ENCODE results near the gene TASP1. TPM values are rescaled to one million over a fixed set of nuclear protein-coding genes. Genes with fewer than 3 reads are reported as not detected.

Gene TASP1
- polyA plus RNA-seq, 1 donor from 2014 or later = 20.2 TPM

GRCh38 chr20:13402986-13403385 lies 235.7 kb downstream of the TASP1 start:
- no peak overlapping the region for H3K27ac ChIP-seq (ENCODE audit: low read length)
- no peak overlapping the region for H3K9ac ChIP-seq (ENCODE audit: low read length)
- no peaks in the 10 kb centered on the region for H3F3A ChIP-seq (ENCODE audit: insufficient read depth, low read length, poor library complexity, severe bottlenecking)
- no peak overlapping the region for H2AFZ ChIP-seq (ENCODE audit: low read depth, low read length)
- H3K36me3 ChIP-seq (ENCODE audit: insufficient read depth, low read length) = no peaks in the 10 kb centered on the region
- no peaks in the 10 kb centered on the region for H3K27me3 ChIP-seq (ENCODE audit: insufficient read depth, low read depth, low read length)
- no peak overlapping the region for H3K4me3 ChIP-seq (ENCODE audit: low read length)
- H3K4me2 ChIP-seq (ENCODE audit: low read length) = no peak overlapping the region
- TF ChIP-seq REST (IDR thresholded peaks at IDR 0.05; ENCODE audit: borderline replicate concordance) (no peak), MXI1 (conservative IDR thresholded peaks at IDR 0.05; ENCODE audit: poor library complexity, severe bottlenecking) (no peak), SMC3 (conservative IDR thresholded peaks at IDR 0.05; ENCODE audit: poor library complexity) (no peak), RAD21 (conservative IDR thresholded peaks at IDR 0.05) (no peak), EZH2 (IDR thresholded peaks at IDR 0.05; ENCODE audit: borderline replicate concordance, insufficient read depth, low read length, poor library complexity, severe bottlenecking) (no peak), TAF1 (IDR thresholded peaks at IDR 0.05; ENCODE audit: low read depth) (no peak), POLR2AphosphoS5 (IDR thresholded peaks at IDR 0.05) (no peak), EP300 (conservative IDR thresholded peaks at IDR 0.05; ENCODE audit: poor library complexity, severe bottlenecking) (no peak)
- TF ChIP-seq, protein P1, sequence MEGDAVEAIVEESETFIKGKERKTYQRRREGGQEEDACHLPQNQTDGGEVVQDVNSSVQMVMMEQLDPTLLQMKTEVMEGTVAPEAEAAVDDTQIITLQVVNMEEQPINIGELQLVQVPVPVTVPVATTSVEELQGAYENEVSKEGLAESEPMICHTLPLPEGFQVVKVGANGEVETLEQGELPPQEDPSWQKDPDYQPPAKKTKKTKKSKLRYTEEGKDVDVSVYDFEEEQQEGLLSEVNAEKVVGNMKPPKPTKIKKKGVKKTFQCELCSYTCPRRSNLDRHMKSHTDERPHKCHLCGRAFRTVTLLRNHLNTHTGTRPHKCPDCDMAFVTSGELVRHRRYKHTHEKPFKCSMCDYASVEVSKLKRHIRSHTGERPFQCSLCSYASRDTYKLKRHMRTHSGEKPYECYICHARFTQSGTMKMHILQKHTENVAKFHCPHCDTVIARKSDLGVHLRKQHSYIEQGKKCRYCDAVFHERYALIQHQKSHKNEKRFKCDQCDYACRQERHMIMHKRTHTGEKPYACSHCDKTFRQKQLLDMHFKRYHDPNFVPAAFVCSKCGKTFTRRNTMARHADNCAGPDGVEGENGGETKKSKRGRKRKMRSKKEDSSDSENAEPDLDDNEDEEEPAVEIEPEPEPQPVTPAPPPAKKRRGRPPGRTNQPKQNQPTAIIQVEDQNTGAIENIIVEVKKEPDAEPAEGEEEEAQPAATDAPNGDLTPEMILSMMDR (IDR thresholded peaks at IDR 0.05; ENCODE audit: poor library complexity, severe bottlenecking) = no peak
- H3K9me3 ChIP-seq (ENCODE audit: low read length) = no peaks in the 10 kb centered on the region
- no peaks in the 10 kb centered on the region for H4K20me1 ChIP-seq (ENCODE audit: insufficient read depth)
- no peaks in the 10 kb centered on the region for H3K79me2 ChIP-seq (replicated peaks; ENCODE audit: insufficient read depth, low read length)
- H3K9me2 ChIP-seq (ENCODE audit: insufficient read depth, low read length) = no peaks in the 10 kb centered on the region

- no peaks in the 10 kb centered on the region for H3F3A ChIP-seq (ENCODE audit: insufficient read depth, low read length, poor library complexity, severe bottlenecking)
- no peaks in the 10 kb centered on the region for H4K20me1 ChIP-seq (ENCODE audit: insufficient read depth)
- H3K79me2 ChIP-seq (replicated peaks; ENCODE audit: insufficient read depth, low read length) = no peaks in the 10 kb centered on the region
- no peak overlapping the region for H3K4me3 ChIP-seq (ENCODE audit: low read length)
- H3K9me3 ChIP-seq (ENCODE audit: low read length) = no peaks in the 10 kb centered on the region
- H3K4me2 ChIP-seq (ENCODE audit: low read length) = no peak overlapping the region
- H3K9me2 ChIP-seq (ENCODE audit: insufficient read depth, low read length) = no peaks in the 10 kb centered on the region
- H3K27ac ChIP-seq (ENCODE audit: low read length) = no peak overlapping the region
- H3K36me3 ChIP-seq (ENCODE audit: insufficient read depth, low read length) = no peaks in the 10 kb centered on the region
- no peak for TF ChIP-seq TAF1 (IDR thresholded peaks at IDR 0.05; ENCODE audit: low read depth)
- no peak for TF ChIP-seq REST (IDR thresholded peaks at IDR 0.05; ENCODE audit: borderline replicate concordance)
- TF ChIP-seq, protein P1 (IDR thresholded peaks at IDR 0.05; ENCODE audit: poor library complexity, severe bottlenecking) = no peak
- no peak for TF ChIP-seq SMC3 (conservative IDR thresholded peaks at IDR 0.05; ENCODE audit: poor library complexity)
- TF ChIP-seq POLR2AphosphoS5 (IDR thresholded peaks at IDR 0.05) = no peak
- TF ChIP-seq RAD21 (conservative IDR thresholded peaks at IDR 0.05) = no peak
- no peak for TF ChIP-seq MXI1 (conservative IDR thresholded peaks at IDR 0.05; ENCODE audit: poor library complexity, severe bottlenecking)
- no peak for TF ChIP-seq EP300 (conservative IDR thresholded peaks at IDR 0.05; ENCODE audit: poor library complexity, severe bottlenecking)
- TF ChIP-seq EZH2 (IDR thresholded peaks at IDR 0.05; ENCODE audit: borderline replicate concordance, insufficient read depth, low read length, poor library complexity, severe bottlenecking) = no peak
- H3K27me3 ChIP-seq (ENCODE audit: insufficient read depth, low read depth, low read length) = no peaks in the 10 kb centered on the region
- no peak overlapping the region for H2AFZ ChIP-seq (ENCODE audit: low read depth, low read length)
- no peak overlapping the region for H3K9ac ChIP-seq (ENCODE audit: low read length)
Observed at GRCh38 chr20:13402171-13402760, 236.5 kb downstream of the TASP1 start.

Measured in neural cell (in vitro differentiated cells).